NCI-H1105 treated with DMSO at 0.1 percent for 48 hours (cell line): ENCODE data around the gene FMO3.

ENCODE experiments used
- DNase-seq: peaks from one replicate; lab custom pipeline; 2025; lab: John Stamatoyannopoulos, UW

The FMO3 gene

DNA sequence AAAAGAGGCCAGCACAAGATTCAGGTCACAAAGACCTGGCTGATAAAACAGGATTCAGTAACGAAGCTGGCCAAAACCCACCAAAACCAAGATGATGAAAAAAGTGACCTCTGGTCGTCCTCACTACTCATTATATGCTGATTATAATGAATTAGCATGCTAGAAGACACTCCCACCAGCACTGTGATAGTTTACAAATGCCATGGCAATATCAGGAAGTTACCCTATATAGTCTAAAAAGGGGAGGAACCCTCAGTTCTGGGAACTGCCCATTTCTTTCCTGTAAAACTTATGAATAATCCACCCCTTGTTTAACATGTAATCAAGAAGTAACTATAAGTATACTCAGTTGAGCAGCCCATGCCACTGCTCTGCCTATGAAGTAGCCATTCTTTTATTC lies 68.4 kb downstream of the FMO3 start:
- no peak for DNase-seq

- no peak for DNase-seq
Measured at GRCh38 chr1:171160211-171160610, 69.5 kb downstream of the FMO3 start.

- no peak for DNase-seq
Measured at GRCh38 chr1:171160639-171161354, 70.1 kb downstream of the FMO3 start.

- DNase-seq, result no peak
Measured at GRCh38 chr1:171161431-171161830, 70.7 kb downstream of the FMO3 start.

DNA sequence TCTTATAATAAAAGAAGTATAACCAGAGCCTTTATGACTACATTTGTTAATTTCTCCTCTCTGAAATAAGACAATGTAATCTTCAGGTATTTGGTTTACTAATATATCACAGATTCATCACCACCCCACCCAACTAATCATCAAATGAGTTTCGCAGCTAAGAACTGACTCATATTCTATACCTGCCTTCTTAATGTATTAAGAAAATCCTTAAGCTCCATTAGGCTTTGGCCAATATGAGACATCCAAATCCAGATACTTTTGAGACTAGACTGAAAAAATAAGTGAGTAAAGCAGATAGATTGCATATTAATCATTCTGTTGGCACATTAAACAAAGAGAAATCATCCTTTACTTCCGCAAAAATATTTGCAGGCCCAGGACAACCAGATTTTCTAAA lies 75.7 kb downstream of the FMO3 start:
- no peak for DNase-seq
